ENCODE results near the gene NECAB2.

Gene NECAB2

GRCh38 chr16:83952940-83953795, 14.9 kb upstream of the NECAB2 start, which contains the start of gene OSGIN1:
Gene OSGIN1 (plus strand): TSS chr16:83953240. CDS start chr16:83957672, 4,432 bp downstream.
- DNase-seq: peak; percentile 71

- DNase-seq: peak; percentile 13
These were observed 14.1 kb upstream of the NECAB2 start for GRCh38 chr16:83953796-83954576.

- DNase-seq: no peak
These were observed 13.4 kb upstream of the NECAB2 start for GRCh38 chr16:83954577-83955016.

- DNase-seq: no peak
These were observed 12.6 kb upstream of the NECAB2 start for GRCh38 chr16:83955218-83956130.

GRCh38 chr16:83956336-83957289, 11.4 kb upstream of the NECAB2 start:
- DNase-seq: peak; percentile 32

- DNase-seq: no peak
These were observed 10.7 kb upstream of the NECAB2 start for GRCh38 chr16:83957296-83957855.

- no peak for DNase-seq
These were observed 9.8 kb upstream of the NECAB2 start for GRCh38 chr16:83958137-83958845.

GRCh38 chr16:83958846-83959565, 9.0 kb upstream of the NECAB2 start:
- DNase-seq: no peak

GRCh38 chr16:83959656-83960434, 8.2 kb upstream of the NECAB2 start:
- no peak for DNase-seq

GRCh38 chr16:83960521-83961249, 7.4 kb upstream of the NECAB2 start:
- DNase-seq: no peak

GRCh38 chr16:83961591-83961990, 6.5 kb upstream of the NECAB2 start:
- no peak for DNase-seq

GRCh38 chr16:83963277-83964119, 4.5 kb upstream of the NECAB2 start:
- no peak for DNase-seq

GRCh38 chr16:83964684-83965443, 3.2 kb upstream of the NECAB2 start:
- no peak for DNase-seq

- no peak for DNase-seq
These were observed 2.4 kb upstream of the NECAB2 start for GRCh38 chr16:83965444-83966152.

GRCh38 chr16:83966153-83966696, 1.8 kb upstream of the NECAB2 start:
- no peak for DNase-seq

GRCh38 chr16:83967091-83967490, 953 bp upstream of the NECAB2 start:
- DNase-seq: no peak

All from DMS153 (cell line).